RWPE1 (cell line): ENCODE results near the gene NUP88.

ENCODE experiments used
- CTCF ChIA-PET: fragments of 350-600 bp; sonication (Branson Sonifier 250); formaldehyde crosslinking; extraction: SDS; loops from one replicate; lab custom pipeline; 2021; lab: Yijun Ruan, JAX
- POLR2A ChIA-PET: fragments of 400-600 bp; formaldehyde crosslinking; extraction: SDS; loops from one replicate; lab custom pipeline; 2020; ENCODE audit warnings: antibody characterized with exemption; ENCODE audit not compliant: low non-redundant PET; lab: Yijun Ruan, JAX
- DNase-seq: peaks from one replicate; pipeline ENCODE4 v3.0.0; 2012; ENCODE audit warnings: low spot score
- H3K27ac ChIP-seq: fragments of 450-650 bp; 2 replicates; pipeline ENCODE4 v1.5.1; 2017
- CTCF ChIP-seq: fragments of 450-650 bp; conservative IDR thresholded peaks from 2 replicates; pipeline ENCODE4 v1.5.1; 2017; ENCODE audit warnings: low read depth, mild to moderate bottlenecking

NUP88 gene

GRCh38 chr17:5424909-5425308, 5.4 kb upstream of the NUP88 start:
- TF ChIP-seq CTCF, result no peak
- H3K27ac ChIP-seq, result no peak overlapping the region
- DNase-seq, result no peak
- POLR2A ChIA-PET, result no interaction called here
- CTCF ChIA-PET, result interaction anchor here (0.6 to 1.7 kb wide), 3 partner anchors 11 to 188 kb away, joined by 3 to 13 read pairs (median 3); partner anchors contain the start of gene C1QBP

- CTCF ChIA-PET, result interaction anchor here (0.9 kb wide), 1 partner anchor 16 kb away, joined by 8 read pairs; the partner anchor contains the start of gene C1QBP
- POLR2A ChIA-PET, result no interaction called here
- peak; percentile 78 for DNase-seq
- TF ChIP-seq CTCF, result no peak
- H3K27ac ChIP-seq, result no peak overlapping the region
Observed at GRCh38 chr17:5422505-5422904, 3.0 kb upstream of the NUP88 start.

GRCh38 chr17:5419959-5420653, 644 bp upstream of the NUP88 start, which contains the start of gene RPAIN:
Gene RPAIN (plus strand): TSS chr17:5420182. CDS start chr17:5420211, 29 bp downstream.
- peak; percentile 87 for DNase-seq
- ChIA-PET POLR2A (interaction anchor here (0.5 to 1.3 kb wide), 2 partner anchors 19 to 225 kb away, joined by 3 to 9 read pairs; partner anchors contain the start of gene C1QBP), CTCF (interaction anchor here (2.0 kb wide), 1 partner anchor 19 kb away, joined by 11 read pairs; the partner anchor contains the start of gene C1QBP)
- H3K27ac ChIP-seq, result peak within 1 kb of the TSS; percentile 88
- TF ChIP-seq CTCF, result no peak

GRCh38 chr17:5418858-5419355, 555 bp downstream of the NUP88 start:
- TF ChIP-seq CTCF, result no peak
- DNase-seq, result no peak
- ChIA-PET CTCF (interaction anchor here (0.6 to 2.0 kb wide), 3 partner anchors 19 to 27 kb away, joined by 3 to 11 read pairs (median 5); partner anchors contain the start of gene C1QBP), POLR2A (interaction anchor here (0.7 to 1.3 kb wide), 2 partner anchors 20 to 51 kb away, joined by 3 to 9 read pairs; partner anchors contain the start of gene C1QBP)
- H3K27ac ChIP-seq, result peak overlapping the region; percentile 88

DNA sequence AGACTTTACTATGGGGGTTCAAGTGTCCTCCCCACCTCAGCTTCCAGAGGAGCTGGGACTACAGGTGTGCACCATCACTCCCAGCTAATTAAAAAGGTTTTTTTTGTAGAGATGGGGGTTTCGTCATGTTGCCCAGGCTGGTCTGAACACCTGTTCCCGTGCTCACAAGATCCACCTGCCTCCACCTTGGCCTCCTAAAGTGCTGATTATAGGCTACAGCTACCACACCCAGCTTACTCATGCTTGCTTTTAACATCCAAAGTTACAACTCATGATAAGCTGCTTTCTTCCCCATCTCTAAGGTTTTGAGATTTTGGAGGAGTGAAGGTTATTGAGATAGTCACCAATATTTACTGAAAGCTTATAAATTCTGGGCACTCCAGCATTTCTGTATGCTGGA, 2.6 kb downstream of the NUP88 start:
- DNase-seq, result no peak
- ChIA-PET POLR2A (no interaction called here), CTCF (interaction anchor here (0.7 kb wide), 1 partner anchor 82 kb away, joined by 3 read pairs; no protein-coding TSS in a partner anchor)
- TF ChIP-seq CTCF, result no peak
- peak overlapping the region; percentile 47 for H3K27ac ChIP-seq

DNA sequence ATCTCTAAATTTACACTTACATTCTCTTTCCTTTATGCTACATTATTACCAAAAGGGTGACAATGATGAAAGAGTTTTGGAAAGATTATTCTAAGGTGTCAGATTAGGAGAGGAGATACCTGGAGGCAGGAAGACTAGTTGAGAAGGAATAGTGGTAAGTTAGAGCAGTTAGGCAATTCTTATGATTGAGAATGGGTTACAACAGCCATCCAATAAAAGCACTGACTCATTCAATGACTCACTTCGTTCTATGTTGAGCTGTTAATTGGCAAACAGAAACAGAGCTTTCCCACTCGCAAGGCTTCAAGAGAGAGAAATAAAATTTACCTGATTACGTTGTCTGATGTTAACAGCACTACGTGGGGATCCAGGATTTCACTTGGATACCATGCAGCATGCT, 5.8 kb downstream of the NUP88 start:
- no peak for TF ChIP-seq CTCF
- ChIA-PET POLR2A (no interaction called here), CTCF (interaction anchor here (0.6 to 1.3 kb wide), 2 partner anchors 26 to 75 kb away, joined by 3 to 4 read pairs; partner anchors contain the start of gene C1QBP)
- H3K27ac ChIP-seq, result peak overlapping the region; percentile 90
- peak; percentile 80 for DNase-seq
